BLaER1 treated with 17β-estradiol and CSF1 and Interleukin-3, amounts not matched to agents 10 nM and 100 nM (cell line): Measurements from ENCODE around the gene ASPHD1.
"Not testable (repeated sequence)": the region's sequence is repeated elsewhere in the genome, so short reads cannot be mapped to it uniquely, and the experiment has no call there.

ENCODE experiments used
- H3K27ac ChIP-seq, 11 experiments: shearing (Covaris generic); formaldehyde crosslinking; 2 replicates each; pipeline ENCODE4 v1.8.1; 2022
- H3K27me3 ChIP-seq, 11 experiments: shearing (Covaris generic); formaldehyde crosslinking; 2 replicates each; pipeline ENCODE4 v1.8.1; 2022
- H3K36me3 ChIP-seq, 11 experiments: shearing (Covaris generic); formaldehyde crosslinking; 2 replicates each; pipeline ENCODE4 v1.8.1; 2022
- H3K4me1 ChIP-seq, 10 experiments: shearing (Covaris generic); formaldehyde crosslinking; 2 replicates each; pipeline ENCODE4 v1.8.1; 2022
- H3K4me2 ChIP-seq, 11 experiments: shearing (Covaris generic); formaldehyde crosslinking; 2 replicates each; pipeline ENCODE4 v1.8.1; 2022
- H3K4me3 ChIP-seq, 10 experiments: shearing (Covaris generic); formaldehyde crosslinking; 2 replicates each; pipeline ENCODE4 v1.8.1; 2022
- H3K9ac ChIP-seq, 11 experiments: shearing (Covaris generic); formaldehyde crosslinking; 2 replicates each; pipeline ENCODE4 v1.8.1; 2022
- H3K9me3 ChIP-seq, 11 experiments: shearing (Covaris generic); formaldehyde crosslinking; replicated peaks in 1 of 11; 2 replicates each; pipeline ENCODE4 v1.8.1; 2022
- H4K20me1 ChIP-seq, 11 experiments: shearing (Covaris generic); formaldehyde crosslinking; 2 replicates each; pipeline ENCODE4 v1.8.1; 2022
- Cebpa-rat ChIP-seq, 11 experiments: shearing (Covaris generic); IDR thresholded peaks; 2 replicates each; pipeline ENCODE4 v1.8.1; 2022

Gene ASPHD1

GRCh38 chr16:29873319-29873718 lies 27.0 kb upstream of the ASPHD1 start:
- H4K20me1 ChIP-seq = no peaks in the 10 kb centered on the region
- TF ChIP-seq Cebpa-rat (IDR thresholded peaks at IDR 0.05) = no peak
- H3K9ac ChIP-seq = no peak overlapping the region
- H3K4me3 ChIP-seq = no peak overlapping the region
- peaks cover 20 to 37% (median 32%) of the 10 kb centered on the region in 11 experiments for H3K27me3 ChIP-seq
- no peaks in the 10 kb centered on the region for H3K36me3 ChIP-seq
- H3K9me3 ChIP-seq = peaks cover 0 to 10% (median 0%) of the 10 kb centered on the region in 11 experiments; a peak in 7 of 22 replicates
- no peak overlapping the region for H3K4me2 ChIP-seq
- no peak overlapping the region for H3K27ac ChIP-seq
- no peaks in the 10 kb centered on the region for H3K4me1 ChIP-seq

GRCh38 chr16:29875206-29875605 lies 25.1 kb upstream of the ASPHD1 start:
- H3K27ac ChIP-seq = no peak overlapping the region
- no peak for TF ChIP-seq Cebpa-rat (IDR thresholded peaks at IDR 0.05)
- H3K4me2 ChIP-seq = no peak overlapping the region
- no peak overlapping the region for H3K4me3 ChIP-seq
- H3K9me3 ChIP-seq = peaks cover 0 to 10% (median 0%) of the 10 kb centered on the region in 11 experiments; a peak in 7 of 22 replicates
- no peaks in the 10 kb centered on the region for H3K4me1 ChIP-seq
- H3K36me3 ChIP-seq = no peaks in the 10 kb centered on the region
- no peak overlapping the region for H3K9ac ChIP-seq
- H3K27me3 ChIP-seq = peaks cover 20 to 37% (median 32%) of the 10 kb centered on the region in 11 experiments
- no peaks in the 10 kb centered on the region for H4K20me1 ChIP-seq

GRCh38 chr16:29876217-29876593 lies 24.1 kb upstream of the ASPHD1 start:
- Histone ChIP-seq H3K4me2 (no peak overlapping the region), H3K4me3 (no peak overlapping the region), H3K9ac (no peak overlapping the region)

DNA sequence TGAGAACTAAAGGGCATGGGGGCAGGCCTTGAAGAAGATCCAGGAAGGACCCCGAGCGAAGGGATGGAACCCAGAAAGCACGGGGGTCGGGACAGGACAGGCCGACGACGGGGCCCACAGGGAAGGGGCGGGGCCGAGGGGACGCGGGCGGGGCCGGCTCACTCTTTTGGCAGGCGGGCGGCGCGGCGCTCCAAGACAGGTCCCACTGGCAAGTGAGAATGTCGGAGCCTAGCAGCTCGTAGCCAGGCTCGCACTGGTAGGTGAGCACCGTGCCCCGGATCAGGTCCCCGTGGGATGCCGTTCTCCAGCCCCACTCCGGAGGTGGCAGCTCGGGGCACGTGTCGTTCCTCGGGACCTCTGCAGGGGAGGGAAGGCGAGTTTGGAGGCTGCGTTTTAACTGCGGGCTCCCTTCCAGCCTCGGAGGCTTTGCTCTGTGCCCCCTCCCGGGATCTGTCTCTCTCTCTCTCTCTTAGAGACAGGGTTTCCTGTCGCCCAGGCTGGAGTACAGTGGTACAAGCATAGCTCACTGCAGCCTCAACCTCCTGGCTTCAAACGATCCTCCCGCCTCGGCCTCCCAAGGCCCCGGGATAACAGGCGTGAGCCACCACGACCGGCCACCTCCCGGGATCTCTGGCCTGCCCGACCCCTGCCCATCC lies 23.6 kb upstream of the ASPHD1 start:
- H3K27ac ChIP-seq = no peak overlapping the region
- H3K4me2 ChIP-seq = no peak overlapping the region
- no peak overlapping the region for H3K4me3 ChIP-seq

More at GRCh38 chr16:29876217-29876593, 24.1 kb upstream of the ASPHD1 start:
- H3K27me3 ChIP-seq = peaks cover 20 to 37% (median 32%) of the 10 kb centered on the region in 11 experiments
- peaks cover 0 to 10% (median 0%) of the 10 kb centered on the region in 11 experiments; a peak in 7 of 22 replicates for H3K9me3 ChIP-seq
- H4K20me1 ChIP-seq = no peaks in the 10 kb centered on the region
- no peak overlapping the region for H3K27ac ChIP-seq
- no peak for TF ChIP-seq Cebpa-rat (IDR thresholded peaks at IDR 0.05)
- H3K4me1 ChIP-seq = no peaks in the 10 kb centered on the region
- H3K36me3 ChIP-seq = no peaks in the 10 kb centered on the region

DNA sequence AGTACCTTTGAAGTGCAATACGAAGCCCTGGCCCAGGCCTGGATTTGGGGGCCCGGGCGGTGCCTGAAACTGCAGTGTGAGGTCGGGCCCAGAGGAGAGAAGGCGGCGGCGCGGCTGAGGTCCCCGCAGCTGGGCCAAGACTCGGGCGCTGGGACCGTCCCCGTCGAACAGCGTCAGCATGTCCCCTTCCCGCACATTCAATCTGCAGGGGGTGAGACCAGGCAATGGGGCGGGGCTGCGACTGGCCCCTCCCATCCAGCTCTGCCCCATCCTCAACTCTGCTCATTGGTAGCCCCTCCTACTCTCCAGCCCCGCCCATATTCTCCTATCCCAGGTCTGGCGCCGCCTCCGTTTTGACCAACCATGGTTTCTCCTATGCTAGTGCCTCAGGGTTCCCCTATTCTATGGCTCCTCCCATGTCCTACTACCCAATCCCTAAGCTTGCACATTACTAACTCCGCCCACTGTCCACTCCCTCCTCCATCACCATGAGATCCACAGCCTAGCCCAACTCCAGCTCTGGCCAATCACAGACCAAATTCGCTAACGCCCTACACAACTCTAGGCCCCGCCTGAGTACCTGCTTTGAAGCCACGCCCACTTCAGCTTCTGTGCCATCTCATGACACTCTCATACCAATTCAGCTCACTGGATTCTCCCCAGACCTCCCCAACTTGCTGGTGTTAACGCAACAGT lies 22.9 kb upstream of the ASPHD1 start:
- no peak overlapping the region for H3K4me3 ChIP-seq
- peaks cover 20 to 37% (median 32%) of the 10 kb centered on the region in 11 experiments for H3K27me3 ChIP-seq
- no peak overlapping the region for H3K4me2 ChIP-seq
- no peaks in the 10 kb centered on the region for H4K20me1 ChIP-seq
- TF ChIP-seq Cebpa-rat (IDR thresholded peaks at IDR 0.05) = no peak
- H3K4me1 ChIP-seq = no peaks in the 10 kb centered on the region
- H3K27ac ChIP-seq = no peak overlapping the region
- peaks cover 0 to 10% (median 0%) of the 10 kb centered on the region in 11 experiments; a peak in 7 of 22 replicates for H3K9me3 ChIP-seq
- H3K36me3 ChIP-seq = no peaks in the 10 kb centered on the region
- H3K9ac ChIP-seq = no peak overlapping the region

More for the DNA sequence above, 23.6 kb upstream of the ASPHD1 start:
- no peaks in the 10 kb centered on the region for H3K36me3 ChIP-seq
- peaks cover 20 to 37% (median 32%) of the 10 kb centered on the region in 11 experiments for H3K27me3 ChIP-seq
- no peak for TF ChIP-seq Cebpa-rat (IDR thresholded peaks at IDR 0.05)
- H3K9ac ChIP-seq = no peak overlapping the region
- H4K20me1 ChIP-seq = no peaks in the 10 kb centered on the region
- no peaks in the 10 kb centered on the region for H3K4me1 ChIP-seq
- peaks cover 0 to 10% (median 0%) of the 10 kb centered on the region in 11 experiments; a peak in 7 of 22 replicates for H3K9me3 ChIP-seq

DNA sequence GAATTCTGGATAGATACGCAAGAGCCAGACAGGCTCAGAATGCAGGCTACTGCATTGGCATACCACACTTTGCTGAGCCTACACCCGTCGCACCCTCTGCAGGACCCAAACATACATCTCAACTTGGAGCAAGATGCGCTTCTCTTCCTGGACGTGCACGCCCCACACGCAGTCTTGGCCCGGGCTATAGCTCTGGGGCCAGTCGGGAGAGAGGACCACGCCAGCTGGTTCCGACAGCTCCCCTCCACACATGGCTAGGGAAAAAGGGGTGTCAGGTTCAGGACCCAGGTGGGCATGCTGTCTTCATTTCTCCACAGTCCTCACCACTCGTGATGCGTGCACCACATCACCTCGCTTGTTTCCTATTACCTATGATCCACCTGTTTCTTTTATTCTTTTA lies 22.1 kb upstream of the ASPHD1 start:
- Histone ChIP-seq H4K20me1 (no peaks in the 10 kb centered on the region), H3K27me3 (peaks cover 20 to 37% (median 32%) of the 10 kb centered on the region in 11 experiments), H3K9ac (no peak overlapping the region), H3K27ac (no peak overlapping the region), H3K4me1 (no peaks in the 10 kb centered on the region), H3K4me2 (no peak overlapping the region), H3K9me3 (peaks cover 0 to 10% (median 0%) of the 10 kb centered on the region in 11 experiments; a peak in 7 of 22 replicates), H3K4me3 (no peak overlapping the region), H3K36me3 (no peaks in the 10 kb centered on the region)
- no peak for TF ChIP-seq Cebpa-rat (IDR thresholded peaks at IDR 0.05)

DNA sequence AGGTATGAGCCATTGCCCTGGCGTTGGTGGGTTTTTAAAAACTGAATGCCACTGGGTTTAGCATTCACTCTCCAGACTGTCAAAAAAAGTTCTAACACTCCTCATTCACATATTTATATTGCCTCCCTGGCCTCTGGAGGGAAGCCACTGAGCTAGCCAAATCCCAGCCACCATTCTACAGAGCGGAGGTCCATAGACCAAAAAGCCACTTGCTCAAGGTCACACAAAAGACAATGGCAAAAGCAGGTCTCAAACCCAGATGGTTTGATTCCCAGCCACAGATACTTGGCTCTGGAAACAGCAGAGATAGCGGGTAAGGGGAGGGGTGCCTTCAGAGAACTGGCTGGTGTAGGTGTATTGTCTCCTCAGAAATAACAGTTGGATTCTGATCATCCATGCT lies 19.2 kb upstream of the ASPHD1 start:
- Histone ChIP-seq H3K36me3 (no peaks in the 10 kb centered on the region), H4K20me1 (no peaks in the 10 kb centered on the region), H3K4me3 (no peak overlapping the region), H3K4me1 (no peaks in the 10 kb centered on the region), H3K27ac (no peak overlapping the region), H3K4me2 (no peak overlapping the region), H3K27me3 (peaks cover 16 to 22% (median 20%) of the 10 kb centered on the region in 11 experiments), H3K9ac (no peak overlapping the region), H3K9me3 (peaks cover 0 to 10% (median 0%) of the 10 kb centered on the region in 11 experiments; a peak in 7 of 22 replicates)
- no peak for TF ChIP-seq Cebpa-rat (IDR thresholded peaks at IDR 0.05)

DNA sequence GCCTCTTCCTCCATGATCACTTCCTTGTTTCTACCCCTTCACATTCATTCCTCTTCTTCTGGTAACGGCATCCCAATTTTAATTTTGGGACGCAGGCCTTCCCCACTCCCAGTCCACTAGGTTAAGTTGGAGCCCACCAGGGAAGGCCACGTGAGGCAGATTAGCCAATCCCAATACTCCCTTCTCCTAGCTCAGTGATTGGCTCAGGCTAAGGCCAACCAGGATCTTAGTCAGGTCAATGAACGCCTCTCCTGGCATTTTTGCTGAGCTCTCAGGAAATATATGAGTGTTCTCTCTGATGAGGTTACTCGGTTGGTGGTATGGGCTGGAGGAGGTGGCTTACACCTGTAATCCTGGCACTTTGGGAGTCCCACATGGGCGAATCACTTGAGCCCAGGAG lies 16.3 kb upstream of the ASPHD1 start:
- no peak overlapping the region for H3K9ac ChIP-seq
- H3K27me3 ChIP-seq = no peaks in the 10 kb centered on the region
- no peak for TF ChIP-seq Cebpa-rat (IDR thresholded peaks at IDR 0.05)
- H3K4me2 ChIP-seq = no peak overlapping the region
- no peaks in the 10 kb centered on the region for H3K4me1 ChIP-seq
- no peaks in the 10 kb centered on the region for H4K20me1 ChIP-seq
- no peaks in the 10 kb centered on the region for H3K9me3 ChIP-seq
- H3K27ac ChIP-seq = no peak overlapping the region
- no peak overlapping the region for H3K4me3 ChIP-seq
- H3K36me3 ChIP-seq = no peaks in the 10 kb centered on the region

- peaks cover 0 to 20% (median 17%) of the 10 kb centered on the region in 10 experiments; a peak in 15 of 20 replicates for H3K4me1 ChIP-seq
- H3K4me2 ChIP-seq, H4K20me1 ChIP-seq, H3K4me3 ChIP-seq, H3K27me3 ChIP-seq, H3K27ac ChIP-seq, H3K9me3 ChIP-seq, H3K9ac ChIP-seq, H3K36me3 ChIP-seq: not testable (repeated sequence)
These were observed 10.9 kb upstream of the ASPHD1 start for GRCh38 chr16:29889372-29889771.
